Fibroblast of the aortic adventitia (primary cell): ENCODE data around the gene TOGARAM2. TPM values are rescaled to one million over a fixed set of nuclear protein-coding genes. Genes with fewer than 3 reads are reported as not detected.

ENCODE experiments used
- DNase-seq: peaks from one replicate; pipeline ENCODE4 v3.0.0-alpha.2; 2010; ENCODE audit warnings: low read depth
- H3K4me3 ChIP-seq: 2 replicates; pipeline ENCODE4 v1.5.1; 2011; ENCODE audit warnings: low read depth, mild to moderate bottlenecking, control low read depth, low read length, moderate library complexity
- total RNA-seq: library from RNA; depleted of rRNA; stranded (reverse); fragments of >200 nt; gene quantifications from 2 replicates; pipeline ENCODE4 v1.2.3, GENCODE V29; 2012; ENCODE audit warnings: low replicate concordance
- TF ChIP-seq, protein P1 (sequence below): IDR thresholded peaks from 2 replicates; pipeline ENCODE4 v1.5.1; 2011; ENCODE audit warnings: mild to moderate bottlenecking, low read length, control low read depth, inconsistent platforms; ENCODE audit not compliant: insufficient read depth

TOGARAM2 gene
- total RNA-seq, 1 donor: under 0.01 TPM

DNA sequence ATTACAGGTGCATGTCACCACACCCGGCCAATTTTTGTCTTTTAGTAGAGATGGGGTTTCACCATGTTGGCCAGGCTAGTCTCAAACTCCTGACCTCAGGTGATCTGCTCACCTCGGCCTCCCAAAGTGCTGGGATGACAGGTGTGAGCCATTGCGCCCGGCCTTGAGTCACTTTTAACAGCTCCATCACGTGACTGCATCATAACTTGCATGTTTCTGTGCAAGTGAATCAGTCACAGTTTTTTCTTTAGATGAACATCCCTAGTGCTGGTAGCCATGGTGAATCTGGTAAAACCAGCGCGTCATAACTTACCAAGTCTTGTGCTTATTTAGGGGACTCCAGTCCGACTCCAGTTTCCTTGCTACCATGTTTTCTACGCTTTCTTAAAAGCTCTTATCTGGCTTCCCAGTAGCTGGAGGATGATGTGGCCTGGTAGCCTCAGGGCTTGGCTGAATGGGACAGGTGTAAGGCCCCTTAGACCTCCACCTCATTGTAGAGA lies 60.1 kb downstream of the TOGARAM2 start:
- TF ChIP-seq, protein P1, sequence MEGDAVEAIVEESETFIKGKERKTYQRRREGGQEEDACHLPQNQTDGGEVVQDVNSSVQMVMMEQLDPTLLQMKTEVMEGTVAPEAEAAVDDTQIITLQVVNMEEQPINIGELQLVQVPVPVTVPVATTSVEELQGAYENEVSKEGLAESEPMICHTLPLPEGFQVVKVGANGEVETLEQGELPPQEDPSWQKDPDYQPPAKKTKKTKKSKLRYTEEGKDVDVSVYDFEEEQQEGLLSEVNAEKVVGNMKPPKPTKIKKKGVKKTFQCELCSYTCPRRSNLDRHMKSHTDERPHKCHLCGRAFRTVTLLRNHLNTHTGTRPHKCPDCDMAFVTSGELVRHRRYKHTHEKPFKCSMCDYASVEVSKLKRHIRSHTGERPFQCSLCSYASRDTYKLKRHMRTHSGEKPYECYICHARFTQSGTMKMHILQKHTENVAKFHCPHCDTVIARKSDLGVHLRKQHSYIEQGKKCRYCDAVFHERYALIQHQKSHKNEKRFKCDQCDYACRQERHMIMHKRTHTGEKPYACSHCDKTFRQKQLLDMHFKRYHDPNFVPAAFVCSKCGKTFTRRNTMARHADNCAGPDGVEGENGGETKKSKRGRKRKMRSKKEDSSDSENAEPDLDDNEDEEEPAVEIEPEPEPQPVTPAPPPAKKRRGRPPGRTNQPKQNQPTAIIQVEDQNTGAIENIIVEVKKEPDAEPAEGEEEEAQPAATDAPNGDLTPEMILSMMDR: no peak
- DNase-seq: no peak
- H3K4me3 ChIP-seq: no peak overlapping the region

DNA sequence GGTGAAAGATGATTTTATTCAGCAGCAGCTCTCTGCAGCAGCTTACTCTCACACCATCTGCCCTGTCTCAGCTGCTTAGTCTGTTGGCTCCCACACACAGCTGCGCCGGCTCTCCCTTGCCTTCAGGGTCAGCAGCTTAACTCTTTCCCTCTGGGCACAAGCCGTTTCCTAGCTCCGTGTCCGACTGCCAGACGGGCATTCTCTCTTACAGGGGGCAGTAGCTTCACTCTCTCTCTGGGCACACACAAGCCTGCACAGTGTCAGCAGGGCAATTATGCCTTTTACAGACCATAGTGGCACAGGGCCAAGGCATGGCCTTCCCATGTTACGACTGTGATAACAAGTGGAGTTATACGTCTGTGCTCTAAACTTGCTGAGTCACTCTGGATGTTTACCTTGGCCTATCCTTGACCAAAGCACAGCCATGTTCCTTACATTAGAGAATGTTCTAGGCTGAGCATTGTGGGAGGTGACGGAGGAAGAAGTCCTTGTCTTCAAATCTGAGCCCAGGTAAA lies 61.5 kb downstream of the TOGARAM2 start:
- no peak overlapping the region for H3K4me3 ChIP-seq
- peak; percentile 59 for DNase-seq
- TF ChIP-seq, protein P1: no peak

DNA sequence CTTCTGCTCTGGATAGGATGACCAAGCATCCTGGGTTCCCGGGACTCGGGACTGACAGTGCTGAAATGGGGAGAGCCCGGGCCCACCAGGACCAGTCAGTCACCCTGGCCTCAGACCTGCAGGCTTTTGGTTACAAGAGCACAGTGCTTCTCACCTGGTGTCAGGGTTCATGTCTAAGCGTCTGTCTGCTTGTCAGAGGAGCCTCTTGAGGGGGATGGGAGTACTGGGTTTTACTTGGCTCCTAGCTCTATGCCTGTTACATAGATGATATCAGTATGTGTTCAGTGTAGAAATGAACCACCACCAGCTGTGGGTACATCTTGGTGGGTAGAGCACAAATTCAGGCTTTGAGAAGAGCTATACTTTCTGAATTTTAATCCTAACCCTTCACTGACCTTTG lies 63.4 kb downstream of the TOGARAM2 start:
- no peak overlapping the region for H3K4me3 ChIP-seq
- TF ChIP-seq, protein P1: no peak
- no peak for DNase-seq

DNA sequence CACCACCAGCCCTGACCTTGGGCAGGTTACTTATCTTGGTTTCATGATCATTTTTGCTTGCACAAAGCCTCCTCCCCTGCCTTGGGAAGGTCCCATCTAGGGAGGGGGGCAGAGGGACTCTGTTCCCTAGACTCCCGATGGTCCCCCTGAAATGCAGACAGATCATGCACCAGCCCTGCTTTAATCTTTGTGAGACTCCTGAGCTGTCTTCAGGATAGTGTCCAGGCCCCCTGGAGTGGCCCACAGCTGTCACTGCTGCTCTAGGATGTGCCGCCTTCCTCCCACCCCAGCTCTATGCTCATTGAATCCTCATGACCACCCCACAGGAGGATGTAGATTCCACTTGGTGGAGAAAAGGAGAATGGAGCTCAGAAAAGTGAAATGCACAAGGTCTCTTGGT lies 65.2 kb downstream of the TOGARAM2 start:
- no peak overlapping the region for H3K4me3 ChIP-seq
- TF ChIP-seq, protein P1: no peak
- no peak for DNase-seq

DNA sequence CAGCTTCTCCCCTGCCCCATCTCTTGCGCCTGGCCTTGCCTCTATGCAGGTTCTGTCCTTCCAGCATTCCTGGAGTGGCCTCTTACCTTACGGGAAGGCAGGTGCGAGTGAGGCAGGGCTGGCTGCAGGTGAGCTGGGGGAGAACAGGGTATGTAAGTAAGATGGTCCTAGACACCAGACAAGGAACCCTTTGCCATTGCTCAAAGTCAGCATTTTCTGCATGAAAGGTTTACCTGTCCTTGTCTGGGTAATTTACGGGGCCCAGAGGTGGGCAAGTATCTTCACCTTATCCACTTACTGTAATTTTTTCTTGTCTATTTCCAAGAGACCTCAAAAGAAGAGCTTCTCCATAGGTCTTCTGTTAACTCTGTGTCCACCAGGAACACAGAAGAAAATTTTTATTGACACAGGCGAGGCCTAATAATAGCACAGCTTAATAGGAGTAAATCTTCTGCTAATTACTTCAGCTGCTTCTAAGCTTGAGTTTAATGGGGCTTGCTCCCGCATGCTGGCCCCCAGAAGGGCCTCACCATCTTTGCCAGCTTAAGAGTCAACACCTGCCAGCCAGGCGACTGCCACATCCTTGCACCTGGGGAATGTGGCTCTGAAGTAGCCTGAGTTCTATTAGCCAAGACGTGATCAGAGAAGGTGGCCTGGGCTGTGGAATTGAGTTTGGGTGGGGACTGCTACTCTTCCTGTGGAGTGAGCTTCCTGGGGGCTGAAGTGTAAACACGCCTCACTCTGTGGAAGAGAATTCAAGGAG lies 66.2 kb downstream of the TOGARAM2 start:
- DNase-seq: no peak
- TF ChIP-seq, protein P1: no peak
- H3K4me3 ChIP-seq: no peak overlapping the region

DNA sequence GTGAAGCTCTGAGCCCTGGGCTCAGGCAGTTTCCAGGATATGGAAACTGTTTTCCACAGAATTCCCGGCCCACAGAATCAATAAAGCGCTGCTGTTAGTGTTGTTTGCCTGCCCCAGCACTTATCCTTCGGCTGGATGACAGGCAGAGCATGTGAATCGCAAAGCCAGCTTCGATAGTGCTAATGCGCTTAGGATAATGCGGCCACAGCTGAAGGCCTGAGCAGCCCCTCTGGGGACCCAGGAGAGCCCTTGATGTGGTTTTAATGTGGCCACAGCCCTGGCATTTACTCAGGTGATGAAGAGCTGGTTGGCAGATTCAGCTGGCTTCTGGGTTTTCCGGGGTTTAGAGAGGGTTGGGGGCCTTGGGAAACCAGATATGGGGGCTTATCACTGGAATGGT lies 69.5 kb downstream of the TOGARAM2 start:
- TF ChIP-seq, protein P1: no peak
- H3K4me3 ChIP-seq: no peak overlapping the region
- no peak for DNase-seq

DNA sequence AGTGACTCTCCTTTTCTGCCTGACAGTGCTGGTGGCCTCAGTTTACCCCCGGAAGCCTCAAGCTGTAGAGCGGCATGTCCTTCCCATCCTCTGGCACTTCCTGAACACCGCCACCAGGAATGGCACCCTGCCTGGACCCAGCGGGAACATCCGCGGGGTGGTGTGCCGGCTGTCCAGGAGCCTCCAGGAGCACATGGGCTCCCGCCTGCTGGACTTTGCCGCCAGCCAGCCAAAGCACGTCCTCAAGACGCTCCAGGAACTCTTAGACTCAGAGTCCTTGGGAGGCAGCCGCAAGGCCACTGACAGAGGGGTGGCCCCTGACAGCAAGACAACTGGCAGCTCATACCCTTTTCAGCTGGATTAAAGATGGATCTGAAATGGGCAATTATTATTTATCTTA lies 70.6 kb downstream of the TOGARAM2 start:
- no peak for DNase-seq
- no peak overlapping the region for H3K4me3 ChIP-seq
- TF ChIP-seq, protein P1: no peak
